Astrocyte of the cerebellum (primary cell): ENCODE results near the gene SF3B3.

ENCODE experiments used
- DNase-seq: peaks from one replicate; pipeline ENCODE4 v3.0.0-alpha.2; 2011; ENCODE audit warnings: low read depth
- H3K4me3 ChIP-seq: 2 replicates; pipeline ENCODE4 v1.5.1; 2011; ENCODE audit warnings: mild to moderate bottlenecking, low read depth, low read length, moderate library complexity
- in situ Hi-C: cut with HindIII; loops from 2 replicates; pipeline ENCODE4 v1.10.0; 2017; ENCODE audit warnings: low sequenced_read_pairs
- TF ChIP-seq, protein P1 (sequence below): IDR thresholded peaks from 2 replicates; pipeline ENCODE4 v1.5.1; 2012; ENCODE audit warnings: low read length, low read depth, moderate library complexity, mild to moderate bottlenecking; ENCODE audit errors: missing control alignments

Gene SF3B3

DNA sequence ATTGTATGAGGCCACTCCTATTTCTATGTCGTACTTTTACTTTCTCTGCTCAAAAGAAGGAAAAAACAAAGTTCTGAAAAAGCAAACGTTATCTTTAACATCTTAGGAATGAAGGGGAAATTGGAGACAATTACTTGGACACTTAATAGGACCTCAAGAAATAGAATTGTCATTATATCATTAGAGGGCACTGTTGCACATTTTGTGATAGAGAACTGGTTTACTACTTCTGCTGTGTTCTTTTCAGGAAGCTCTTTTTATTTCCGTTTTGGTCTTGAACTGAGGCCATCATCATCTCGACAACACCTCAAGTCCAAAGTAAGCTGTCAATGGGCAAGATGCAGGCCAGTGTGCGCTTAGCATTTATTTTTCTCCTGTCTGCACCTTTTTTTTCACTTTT is 14.9 kb upstream of the SF3B3 start:
- no peak for DNase-seq
- TF ChIP-seq, protein P1, sequence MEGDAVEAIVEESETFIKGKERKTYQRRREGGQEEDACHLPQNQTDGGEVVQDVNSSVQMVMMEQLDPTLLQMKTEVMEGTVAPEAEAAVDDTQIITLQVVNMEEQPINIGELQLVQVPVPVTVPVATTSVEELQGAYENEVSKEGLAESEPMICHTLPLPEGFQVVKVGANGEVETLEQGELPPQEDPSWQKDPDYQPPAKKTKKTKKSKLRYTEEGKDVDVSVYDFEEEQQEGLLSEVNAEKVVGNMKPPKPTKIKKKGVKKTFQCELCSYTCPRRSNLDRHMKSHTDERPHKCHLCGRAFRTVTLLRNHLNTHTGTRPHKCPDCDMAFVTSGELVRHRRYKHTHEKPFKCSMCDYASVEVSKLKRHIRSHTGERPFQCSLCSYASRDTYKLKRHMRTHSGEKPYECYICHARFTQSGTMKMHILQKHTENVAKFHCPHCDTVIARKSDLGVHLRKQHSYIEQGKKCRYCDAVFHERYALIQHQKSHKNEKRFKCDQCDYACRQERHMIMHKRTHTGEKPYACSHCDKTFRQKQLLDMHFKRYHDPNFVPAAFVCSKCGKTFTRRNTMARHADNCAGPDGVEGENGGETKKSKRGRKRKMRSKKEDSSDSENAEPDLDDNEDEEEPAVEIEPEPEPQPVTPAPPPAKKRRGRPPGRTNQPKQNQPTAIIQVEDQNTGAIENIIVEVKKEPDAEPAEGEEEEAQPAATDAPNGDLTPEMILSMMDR = no peak
- H3K4me3 ChIP-seq = no peak overlapping the region
- in situ Hi-C loops = no loop called here

DNA sequence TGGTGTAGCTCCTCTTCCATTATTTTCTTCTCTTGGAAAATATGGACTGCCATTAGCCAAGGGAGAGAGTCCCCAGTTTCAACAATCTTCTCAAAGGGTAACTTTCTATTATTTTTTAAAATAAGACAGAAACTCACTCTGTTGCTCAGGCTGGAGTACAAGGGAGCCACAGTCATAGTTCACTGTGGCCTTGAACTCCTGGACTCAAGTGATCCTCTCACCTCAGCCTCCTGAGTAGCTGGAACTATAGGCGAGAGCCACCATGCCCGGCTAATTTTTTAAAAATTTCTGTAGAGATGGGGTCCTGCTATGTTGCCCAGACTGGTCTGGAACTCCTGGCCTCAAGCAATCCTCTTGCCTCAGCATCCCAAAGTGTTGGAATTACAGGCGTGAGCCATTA is 13.4 kb upstream of the SF3B3 start:
- DNase-seq = no peak
- no peak overlapping the region for H3K4me3 ChIP-seq
- TF ChIP-seq, protein P1 = no peak
- in situ Hi-C loops = no loop called here

DNA sequence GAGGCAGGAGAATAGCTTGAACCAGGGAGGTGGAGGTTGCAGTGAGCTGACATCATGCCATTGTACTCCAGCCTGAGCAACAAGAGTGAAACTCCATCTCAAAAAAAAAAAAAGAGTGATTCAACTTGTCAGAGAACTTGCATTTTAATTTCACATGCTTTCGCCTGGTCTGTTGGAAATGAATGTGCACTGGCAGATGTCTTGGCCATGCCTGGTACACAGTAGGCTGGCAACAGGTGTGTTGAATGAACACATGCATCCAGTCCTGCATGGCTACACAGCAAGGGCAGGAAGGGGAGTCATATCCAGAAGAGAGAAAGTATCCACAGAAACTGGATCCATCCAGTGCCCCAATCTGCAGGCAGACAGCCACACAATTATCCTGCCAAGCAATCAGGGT is 11.8 kb upstream of the SF3B3 start:
- TF ChIP-seq, protein P1 = no peak
- no peak overlapping the region for H3K4me3 ChIP-seq
- in situ Hi-C loops = no loop called here
- no peak for DNase-seq

DNA sequence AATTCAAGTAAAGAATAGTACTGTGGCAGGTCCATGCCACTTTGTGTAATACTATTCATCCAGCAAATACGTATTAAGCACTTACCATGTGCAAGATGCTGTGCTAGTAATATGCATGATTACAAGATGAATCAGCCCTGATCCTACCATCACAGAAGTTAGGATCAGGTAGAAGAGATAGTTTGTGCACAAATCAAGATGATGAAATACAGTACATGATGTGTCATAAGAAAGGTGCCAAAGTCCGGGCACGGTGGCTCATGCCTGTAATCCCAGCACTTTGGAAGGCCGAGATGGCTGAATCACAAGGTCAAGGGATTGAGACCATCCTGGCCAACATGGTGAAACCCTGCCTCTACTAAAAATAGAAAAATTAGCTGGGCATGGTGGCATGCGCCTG is 11.2 kb upstream of the SF3B3 start:
- in situ Hi-C loops = no loop called here
- TF ChIP-seq, protein P1 = no peak
- H3K4me3 ChIP-seq = no peak overlapping the region
- no peak for DNase-seq

DNA sequence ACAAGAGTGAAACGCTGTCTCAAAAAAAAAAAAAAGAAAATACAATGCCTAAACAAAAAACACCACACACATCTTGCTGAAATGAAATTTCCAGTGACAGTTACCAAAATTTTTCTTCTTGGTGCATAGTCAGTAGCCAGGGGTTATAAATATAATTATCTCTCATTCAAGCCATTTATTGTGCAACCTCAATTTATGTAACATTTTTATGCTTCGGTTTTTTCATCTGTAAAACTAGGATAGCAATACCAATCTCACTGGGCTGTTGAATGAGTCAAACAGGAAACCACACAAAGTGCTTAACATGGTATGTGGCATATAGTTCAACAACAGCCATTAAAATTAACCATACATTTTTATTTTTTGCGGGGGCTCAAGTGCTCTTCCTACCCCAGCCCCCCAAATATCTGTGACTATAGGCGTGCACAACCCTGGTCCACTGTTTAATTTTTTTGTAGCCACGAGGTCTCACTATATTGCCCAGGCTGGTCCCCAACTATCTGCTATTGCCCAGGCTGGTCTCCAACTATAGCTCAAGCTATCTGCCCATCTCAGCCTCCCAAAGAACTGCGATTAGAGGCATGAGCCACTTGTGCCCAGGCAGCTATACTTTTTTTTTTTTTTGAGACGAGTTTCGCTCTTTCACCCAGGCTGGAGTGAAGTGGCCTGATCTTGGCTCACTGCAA is 2.9 kb upstream of the SF3B3 start:
- TF ChIP-seq, protein P1 = no peak
- DNase-seq = no peak
- in situ Hi-C loops = no loop called here
- H3K4me3 ChIP-seq = no peak overlapping the region

DNA sequence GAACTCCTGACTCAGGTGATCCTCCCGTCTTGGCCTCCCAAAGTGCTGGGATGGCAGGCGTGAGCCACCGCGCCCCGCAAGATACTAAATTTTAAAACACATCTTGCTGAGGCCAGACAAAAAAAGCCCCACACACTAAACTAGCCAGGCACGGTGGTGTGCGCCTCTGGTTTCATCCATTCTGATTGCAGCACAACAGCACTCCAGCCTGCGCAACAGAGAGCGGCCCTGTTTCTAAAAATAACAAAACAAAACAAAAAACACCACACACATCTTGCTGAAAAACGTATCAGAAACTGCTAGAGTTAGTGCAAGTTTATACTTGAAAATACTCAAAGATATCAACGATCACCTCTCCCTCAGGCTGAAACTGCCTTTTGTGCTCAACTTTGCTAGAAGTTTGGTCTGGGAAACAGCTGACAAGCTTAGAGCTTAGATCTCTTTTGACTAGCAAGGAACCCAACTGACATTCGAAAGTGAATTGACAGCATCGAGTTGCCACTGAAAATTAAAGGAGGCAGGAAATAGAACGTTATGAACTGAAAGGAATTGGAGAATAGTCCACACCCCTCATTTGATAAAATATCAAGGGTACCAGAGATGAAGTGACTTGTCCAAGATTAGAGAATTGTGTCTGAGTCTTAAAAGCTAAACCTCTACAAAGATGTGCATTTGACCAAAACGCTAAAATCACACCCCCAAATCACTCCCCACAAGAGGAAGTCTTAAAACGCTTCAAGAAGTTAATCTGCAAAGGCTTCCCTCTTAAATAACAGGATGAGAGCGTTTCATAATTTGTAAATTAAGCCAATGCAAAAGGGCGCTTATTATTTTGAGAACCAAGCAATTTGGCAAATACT is 1.2 kb upstream of the SF3B3 start:
- in situ Hi-C loops = no loop called here
- TF ChIP-seq, protein P1 = no peak
- H3K4me3 ChIP-seq = peak overlapping the region; percentile 61
- no peak for DNase-seq
